HepG2 (cell line): ENCODE results near the gene ALK. TPM values are rescaled to one million over a fixed set of nuclear protein-coding genes. Genes with fewer than 3 reads are reported as not detected.

Source experiments
- ATAC-seq: fragments of 200-7000 bp; cut with Tn5 transposase; 3 replicates; pipeline ENCODE4 v1.9.1; 2020; ENCODE audit warnings: mild to moderate bottlenecking, moderate library complexity
- BruUV-seq: library from RNA; stranded (reverse); fragments of 400-500 nt; replicated peaks from 2 replicates; lab custom pipeline; 2021; lab: Mats Ljungman, UMichigan
- CTCF ChIA-PET: fragments of 300-600 bp; formaldehyde crosslinking; extraction: SDS; loops from one replicate; lab custom pipeline; 2021; ENCODE audit warnings: low total read pairs, inconsistent platforms, low intra/inter-chr PET ratio; lab: Yijun Ruan, JAX
- POLR2A ChIA-PET: fragments of 350-600 bp; sonication (Branson Sonifier 250); formaldehyde crosslinking; loops from one replicate; lab custom pipeline; 2020; ENCODE audit warnings: antibody characterized with exemption, inconsistent platforms; lab: Yijun Ruan, JAX
- DNase-seq: peaks from one replicate; pipeline ENCODE4 v3.0.0-alpha.2; 2015; ENCODE audit warnings: low spot score
- FAIRE-seq: peaks from 3 replicates; lab custom pipeline; 2011; peaks lifted over from hg19 to GRCh38; lab: Jason Lieb, UNC
- H2AFZ ChIP-seq: one replicate; pipeline ENCODE4 v1.6.1; 2011; ENCODE audit warnings: low read length, inconsistent platforms
- H3K27ac ChIP-seq: fragments of 300-600 bp; 3 replicates; pipeline ENCODE4 v1.8.0; 2011; ENCODE audit warnings: mixed run types, mild to moderate bottlenecking, mixed read lengths, low read length, inconsistent platforms; ENCODE audit not compliant: insufficient read depth; ENCODE audit errors: extremely low read length
- H3K27me3 ChIP-seq, 2 experiments: fragments of 200-600 bp in 1 of 2; 2 replicates in 1 of 2; 3 replicates in 1 of 2; pipeline versions ENCODE4 v1.6.0 to v1.8.0; 2011; ENCODE audit warnings: low read length in 2 of 2, mild to moderate bottlenecking in 2 of 2, moderate library complexity in 2 of 2, inconsistent platforms in 1 of 2; ENCODE audit not compliant: insufficient read depth in 2 of 2, control insufficient read depth in 1 of 2
- H3K36me3 ChIP-seq, 2 experiments: fragments of 200-600 bp in 1 of 2; replicated peaks in 1 of 2; 2 replicates in 1 of 2; 3 replicates in 1 of 2; pipeline versions ENCODE4 v1.5.1 to v1.8.0; 2011; ENCODE audit warnings: low read length in 2 of 2, inconsistent platforms in 1 of 2; ENCODE audit not compliant: insufficient read depth in 2 of 2, control insufficient read depth in 1 of 2
- H3K4me1 ChIP-seq: 2 replicates; pipeline ENCODE4 v1.5.1; 2012; ENCODE audit warnings: low read length, inconsistent platforms; ENCODE audit not compliant: insufficient read depth
- H3K4me2 ChIP-seq: 2 replicates; pipeline ENCODE4 v1.6.0; 2011; ENCODE audit warnings: low read depth, low read length, inconsistent platforms
- H3K4me3 ChIP-seq, 3 experiments: fragments of 200-600 bp in 1 of 3; sonication (generic), shearing (Covaris generic) in 1 of 3; replicated peaks in 1 of 3; 2 replicates each; pipeline ENCODE4 v1.5.1; 2011 to 2016; ENCODE audit warnings: low read length in 3 of 3, inconsistent platforms in 2 of 3, low read depth in 2 of 3, mild to moderate bottlenecking in 2 of 3, control low read depth in 1 of 3, mixed read lengths in 1 of 3; ENCODE audit not compliant: insufficient read depth in 1 of 3
- H3K79me2 ChIP-seq: one replicate; pipeline ENCODE4 v1.6.1; 2011; ENCODE audit warnings: low read length, inconsistent platforms; ENCODE audit not compliant: insufficient read depth
- H3K9ac ChIP-seq: 2 replicates; pipeline ENCODE4 v1.6.0; 2011; ENCODE audit warnings: mild to moderate bottlenecking, low read depth, low read length, inconsistent platforms; ENCODE audit not compliant: insufficient read depth
- H3K9me3 ChIP-seq: 2 replicates; pipeline ENCODE4 v1.5.1; 2012; ENCODE audit warnings: mild to moderate bottlenecking, low read length
- H4K20me1 ChIP-seq: 2 replicates; pipeline ENCODE4 v1.6.0; 2011; ENCODE audit warnings: inconsistent platforms, mild to moderate bottlenecking, low read length, moderate library complexity; ENCODE audit not compliant: insufficient read depth
- BORCS8-MEF2B ChIP-seq: sonication (generic); formaldehyde crosslinking; IDR thresholded peaks from 2 replicates; pipeline ENCODE4 v1.8.0; 2022; ENCODE audit warnings: mild to moderate bottlenecking, missing genetic modification reagents
- HOXA9 ChIP-seq: sonication (generic); formaldehyde crosslinking; IDR thresholded peaks from 2 replicates; pipeline ENCODE4 v1.8.1; 2022; ENCODE audit warnings: missing genetic modification reagents, mild to moderate bottlenecking, moderate library complexity, borderline replicate concordance
- PHF5A ChIP-seq: IDR thresholded peaks from one replicate; pipeline ENCODE4 v1.6.1; 2018; ENCODE audit warnings: low read depth, missing genetic modification reagents; ENCODE audit not compliant: unreplicated experiment
- PLRG1 ChIP-seq: fragments of 450-650 bp; conservative IDR thresholded peaks from 2 replicates; pipeline ENCODE4 v1.6.1; 2016
- SMAD9 ChIP-seq: sonication (generic); formaldehyde crosslinking; IDR thresholded peaks from 2 replicates; pipeline ENCODE4 v1.5.1; 2020; ENCODE audit warnings: mild to moderate bottlenecking, missing genetic modification reagents
- SOX13 ChIP-seq, 3 experiments: fragments of 450-650 bp in 1 of 3; sonication (generic) in 1 of 3; formaldehyde crosslinking in 1 of 3; IDR thresholded peaks in 2 of 3; conservative IDR thresholded peaks in 1 of 3; 2 replicates each; pipeline versions ENCODE4 v1.5.0 to v1.6.1; 2016 to 2020; ENCODE audit warnings: antibody characterized with exemption in 1 of 3, mild to moderate bottlenecking in 1 of 3, missing compliant biosample characterization in 1 of 3, missing genetic modification reagents in 1 of 3, moderate library complexity in 1 of 3
- TCF7 ChIP-seq: sonication (generic); IDR thresholded peaks from 2 replicates; pipeline ENCODE4 v1.6.1; 2016; ENCODE audit warnings: antibody characterized with exemption, low read depth
- ZNF33A ChIP-seq: sonication (generic); formaldehyde crosslinking; IDR thresholded peaks from 2 replicates; pipeline ENCODE4 v1.5.1; 2020; ENCODE audit warnings: missing genetic modification reagents, mild to moderate bottlenecking, moderate library complexity, borderline replicate concordance
- ZNF674 ChIP-seq: sonication (generic); formaldehyde crosslinking; IDR thresholded peaks from 2 replicates; pipeline ENCODE4 v1.5.0; 2020; ENCODE audit warnings: low read depth, mild to moderate bottlenecking, missing genetic modification reagents
- WGBS: methylation state at CpG from one replicate; pipeline ENCODE4 v1.1.6; 2017; ENCODE audit warnings: low lambda C conversion rate; 5-methylcytosine and 5-hydroxymethylcytosine counted together
- in situ Hi-C: cut with HindIII; loops from 2 replicates; pipeline ENCODE4 v1.10.0; 2017; ENCODE audit warnings: low pct_unique_long_range_greater_than_20kb; ENCODE audit not compliant: extremely low pct_ligation_motif_present
- intact Hi-C: fragments of 100-400 bp; cut with micrococcal nuclease; formaldehyde crosslinking; loops from one replicate; pipeline ENCODE4 v1.10.0; 2022; ENCODE audit not compliant: unreplicated experiment
- polyA plus RNA-seq, 8 experiments: library from polyadenylated mRNA; depleted of rRNA in 3 of 8; stranded (reverse) in 7 of 8; unstranded in 1 of 8; fragments of >200 nt; fragmentation: Illumina TruSeq in 4 of 8; extraction: Trizol in 4 of 8; gene quantifications; 2 replicates each; pipeline versions ENCODE4 v1.2.1 to v1.2.3, GENCODE V29; 2011 to 2016; ENCODE audit warnings: low read depth in 4 of 8, missing spikeins in 1 of 8, mixed read lengths in 1 of 8; ENCODE audit not compliant: insufficient read depth in 1 of 8
- total RNA-seq, 5 experiments: library from RNA; depleted of rRNA; stranded (reverse); fragments of >200 nt; fragmentation: Illumina TruSeq; extraction: Trizol; gene quantifications; 2 replicates each; pipeline ENCODE4 v1.2.3, GENCODE V29; 2016; ENCODE audit warnings: low read depth in 1 of 5
- TF ChIP-seq, protein P1 (sequence below): sonication (generic); formaldehyde crosslinking; IDR thresholded peaks from 2 replicates; pipeline ENCODE4 v1.4.0; 2020; ENCODE audit warnings: missing genetic modification reagents, borderline replicate concordance
- TF ChIP-seq, protein P2 (sequence below): sonication (generic); formaldehyde crosslinking; IDR thresholded peaks from 2 replicates; pipeline ENCODE4 v1.9.0; 2022; ENCODE audit warnings: missing genetic modification reagents, mild to moderate bottlenecking, borderline replicate concordance
- TF ChIP-seq, protein P3 (sequence below): sonication (generic); formaldehyde crosslinking; conservative IDR thresholded peaks from 2 replicates; pipeline ENCODE4 v1.8.0; 2022; ENCODE audit warnings: mild to moderate bottlenecking, moderate library complexity, missing genetic modification reagents

The ALK gene
- total and polyA plus RNA-seq, 2 of the 13 experiments (the other 11 are each of a cell fraction or from before 2014, with no cell fraction given): not detected

DNA sequence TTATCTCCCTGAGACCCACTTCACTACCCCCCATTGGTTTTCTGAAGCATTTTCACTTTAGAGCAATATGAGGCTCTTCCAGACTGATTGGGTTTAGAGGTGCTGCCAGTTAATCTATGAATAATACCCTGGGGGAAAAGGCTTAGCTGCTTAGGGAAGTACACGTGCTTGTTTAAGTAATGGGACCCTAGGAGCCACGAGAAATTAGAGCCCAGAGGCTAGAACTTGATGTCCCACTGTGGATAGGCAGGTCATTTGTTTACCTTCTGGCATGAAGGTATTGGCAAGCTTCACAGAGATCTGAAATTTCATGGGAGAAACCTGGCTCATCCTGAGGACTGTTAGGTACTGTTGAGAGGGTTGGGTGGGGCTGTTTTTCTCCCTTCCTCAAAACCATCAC lies 746.4 kb downstream of the ALK start (continued):
- TF ChIP-seq, protein P1, sequence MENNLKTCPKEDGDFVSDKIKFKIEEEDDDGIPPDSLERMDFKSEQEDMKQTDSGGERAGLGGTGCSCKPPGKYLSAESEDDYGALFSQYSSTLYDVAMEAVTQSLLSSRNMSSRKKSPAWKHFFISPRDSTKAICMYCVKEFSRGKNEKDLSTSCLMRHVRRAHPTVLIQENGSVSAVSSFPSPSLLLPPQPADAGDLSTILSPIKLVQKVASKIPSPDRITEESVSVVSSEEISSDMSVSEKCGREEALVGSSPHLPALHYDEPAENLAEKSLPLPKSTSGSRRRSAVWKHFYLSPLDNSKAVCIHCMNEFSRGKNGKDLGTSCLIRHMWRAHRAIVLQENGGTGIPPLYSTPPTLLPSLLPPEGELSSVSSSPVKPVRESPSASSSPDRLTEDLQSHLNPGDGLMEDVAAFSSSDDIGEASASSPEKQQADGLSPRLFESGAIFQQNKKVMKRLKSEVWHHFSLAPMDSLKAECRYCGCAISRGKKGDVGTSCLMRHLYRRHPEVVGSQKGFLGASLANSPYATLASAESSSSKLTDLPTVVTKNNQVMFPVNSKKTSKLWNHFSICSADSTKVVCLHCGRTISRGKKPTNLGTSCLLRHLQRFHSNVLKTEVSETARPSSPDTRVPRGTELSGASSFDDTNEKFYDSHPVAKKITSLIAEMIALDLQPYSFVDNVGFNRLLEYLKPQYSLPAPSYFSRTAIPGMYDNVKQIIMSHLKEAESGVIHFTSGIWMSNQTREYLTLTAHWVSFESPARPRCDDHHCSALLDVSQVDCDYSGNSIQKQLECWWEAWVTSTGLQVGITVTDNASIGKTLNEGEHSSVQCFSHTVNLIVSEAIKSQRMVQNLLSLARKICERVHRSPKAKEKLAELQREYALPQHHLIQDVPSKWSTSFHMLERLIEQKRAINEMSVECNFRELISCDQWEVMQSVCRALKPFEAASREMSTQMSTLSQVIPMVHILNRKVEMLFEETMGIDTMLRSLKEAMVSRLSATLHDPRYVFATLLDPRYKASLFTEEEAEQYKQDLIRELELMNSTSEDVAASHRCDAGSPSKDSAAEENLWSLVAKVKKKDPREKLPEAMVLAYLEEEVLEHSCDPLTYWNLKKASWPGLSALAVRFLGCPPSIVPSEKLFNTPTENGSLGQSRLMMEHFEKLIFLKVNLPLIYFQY (CRISPR knock-in tag): no peak
- TF ChIP-seq TCF7: no peak
- no peak for TF ChIP-seq BORCS8-MEF2B (CRISPR knock-in tag)
- no peak for TF ChIP-seq SOX13 (IDR thresholded peaks at IDR 0.05)
- TF ChIP-seq SOX13 (CRISPR knock-in tag; conservative IDR thresholded peaks at IDR 0.05 in 1 of 2, IDR thresholded peaks at IDR 0.05 in 1 of 2): no peak
- TF ChIP-seq, protein P2, sequence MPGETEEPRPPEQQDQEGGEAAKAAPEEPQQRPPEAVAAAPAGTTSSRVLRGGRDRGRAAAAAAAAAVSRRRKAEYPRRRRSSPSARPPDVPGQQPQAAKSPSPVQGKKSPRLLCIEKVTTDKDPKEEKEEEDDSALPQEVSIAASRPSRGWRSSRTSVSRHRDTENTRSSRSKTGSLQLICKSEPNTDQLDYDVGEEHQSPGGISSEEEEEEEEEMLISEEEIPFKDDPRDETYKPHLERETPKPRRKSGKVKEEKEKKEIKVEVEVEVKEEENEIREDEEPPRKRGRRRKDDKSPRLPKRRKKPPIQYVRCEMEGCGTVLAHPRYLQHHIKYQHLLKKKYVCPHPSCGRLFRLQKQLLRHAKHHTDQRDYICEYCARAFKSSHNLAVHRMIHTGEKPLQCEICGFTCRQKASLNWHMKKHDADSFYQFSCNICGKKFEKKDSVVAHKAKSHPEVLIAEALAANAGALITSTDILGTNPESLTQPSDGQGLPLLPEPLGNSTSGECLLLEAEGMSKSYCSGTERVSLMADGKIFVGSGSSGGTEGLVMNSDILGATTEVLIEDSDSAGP: no peak

DNA sequence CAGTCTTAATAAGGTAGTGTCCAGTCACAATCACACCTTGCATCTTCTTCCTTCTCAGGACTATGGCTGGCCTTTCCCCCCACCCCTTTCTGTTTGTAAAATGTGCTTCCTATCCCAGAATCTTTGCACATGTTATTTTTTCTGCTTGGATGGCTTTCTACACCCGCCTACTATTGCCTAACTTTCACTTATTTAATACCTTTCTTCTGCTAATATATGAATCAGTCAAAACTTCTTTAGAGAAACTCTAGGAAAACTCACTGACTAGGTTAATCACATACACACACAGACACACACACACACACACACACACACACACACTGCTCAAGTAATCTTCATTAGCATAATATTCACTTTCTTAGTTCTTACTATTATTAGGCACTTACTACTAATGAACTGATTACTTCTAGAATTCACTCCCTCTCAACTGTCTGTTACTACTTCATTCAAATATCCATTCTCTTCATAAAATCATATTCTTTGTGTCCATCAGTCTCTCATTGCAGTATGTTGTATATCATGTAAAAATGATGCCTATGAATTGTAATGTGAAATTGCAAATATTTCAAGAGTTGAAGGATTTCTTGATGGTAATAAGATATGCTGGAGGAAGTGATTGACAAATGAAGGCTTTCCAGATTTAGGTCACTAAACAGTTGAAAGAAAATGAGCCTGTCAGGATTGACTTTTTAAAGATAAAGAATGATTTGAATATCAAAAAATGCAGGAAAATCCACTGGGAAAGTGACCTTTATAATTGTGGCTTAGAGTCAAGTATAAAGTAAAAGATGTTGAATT lies 754.9 kb downstream of the ALK start:
- intact Hi-C loops (no loop called here), in situ Hi-C loops (no loop called here)
- Histone ChIP-seq H3K27me3 (no peaks in the 10 kb centered on the region), H3K79me2 (no peaks in the 10 kb centered on the region), H3K36me3 (no peaks in the 10 kb centered on the region), H2AFZ (no peak overlapping the region), H3K4me2 (no peak overlapping the region), H3K9me3 (no peaks in the 10 kb centered on the region), H4K20me1 (no peaks in the 10 kb centered on the region), H3K9ac (no peak overlapping the region), H3K4me1 (peaks cover 16% of the 10 kb centered on the region), H3K4me3 (no peak overlapping the region), H3K27ac (no peak overlapping the region)
- 17% methylated on average over 1 of the region's 1 CpG for WGBS
- POLR2A ChIA-PET: no interaction called here
- DNase-seq (no peak), ATAC-seq (no peak), FAIRE-seq (no peak)
- no TSS peak for BruUV-seq
- TF ChIP-seq PHF5A (CRISPR knock-in tag) (no peak), ZNF674 (no peak), ZNF33A (CRISPR knock-in tag) (no peak), SMAD9 (no peak), PLRG1 (no peak), HOXA9 (CRISPR knock-in tag) (no peak)
- TF ChIP-seq, protein P3, sequence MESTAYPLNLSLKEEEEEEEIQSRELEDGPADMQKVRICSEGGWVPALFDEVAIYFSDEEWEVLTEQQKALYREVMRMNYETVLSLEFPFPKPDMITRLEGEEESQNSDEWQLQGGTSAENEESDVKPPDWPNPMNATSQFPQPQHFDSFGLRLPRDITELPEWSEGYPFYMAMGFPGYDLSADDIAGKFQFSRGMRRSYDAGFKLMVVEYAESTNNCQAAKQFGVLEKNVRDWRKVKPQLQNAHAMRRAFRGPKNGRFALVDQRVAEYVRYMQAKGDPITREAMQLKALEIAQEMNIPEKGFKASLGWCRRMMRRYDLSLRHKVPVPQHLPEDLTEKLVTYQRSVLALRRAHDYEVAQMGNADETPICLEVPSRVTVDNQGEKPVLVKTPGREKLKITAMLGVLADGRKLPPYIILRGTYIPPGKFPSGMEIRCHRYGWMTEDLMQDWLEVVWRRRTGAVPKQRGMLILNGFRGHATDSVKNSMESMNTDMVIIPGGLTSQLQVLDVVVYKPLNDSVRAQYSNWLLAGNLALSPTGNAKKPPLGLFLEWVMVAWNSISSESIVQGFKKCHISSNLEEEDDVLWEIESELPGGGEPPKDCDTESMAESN: no peak
- CTCF ChIA-PET: no interaction called here
